Skeletal muscle tissue (tissue), 4 donors: ENCODE results near the gene NLRP3. TPM values are rescaled to one million over a fixed set of nuclear protein-coding genes. Genes with fewer than 3 reads are reported as not detected.
"Not testable (repeated sequence)": the region's sequence is repeated elsewhere in the genome, so short reads cannot be mapped to it uniquely, and the experiment has no call there.

Source experiments
- H3K27ac ChIP-seq: one replicate; pipeline ENCODE4 v1.7.0; 2013; ENCODE audit warnings: mild to moderate bottlenecking, low read depth, low read length, inconsistent platforms
- H3K27me3 ChIP-seq, 3 donors: one replicate each; pipeline ENCODE4 v1.7.0; 2013; ENCODE audit warnings: low read length in 3 of 3; ENCODE audit not compliant: control insufficient read depth in 3 of 3, insufficient read depth in 3 of 3
- H3K36me3 ChIP-seq, 3 donors: one replicate each; pipeline ENCODE4 v1.7.0; 2013; ENCODE audit warnings: low read length in 3 of 3; ENCODE audit not compliant: control insufficient read depth in 3 of 3, insufficient read depth in 3 of 3
- H3K4me1 ChIP-seq, 3 donors: one replicate each; pipeline ENCODE4 v1.7.0; 2013; ENCODE audit warnings: low read length in 3 of 3, mild to moderate bottlenecking in 3 of 3; ENCODE audit not compliant: control insufficient read depth in 3 of 3, insufficient read depth in 3 of 3
- H3K4me3 ChIP-seq, 3 donors: one replicate each; pipeline ENCODE4 v1.7.0; 2013; ENCODE audit warnings: low read length in 3 of 3
- H3K9ac ChIP-seq, 3 donors: one replicate each; pipeline ENCODE4 v1.7.0; 2013; ENCODE audit warnings: low read length in 3 of 3, mild to moderate bottlenecking in 3 of 3, moderate library complexity in 2 of 3, low read depth in 1 of 3
- H3K9me3 ChIP-seq, 3 donors: one replicate each; pipeline ENCODE4 v1.7.0; 2013; ENCODE audit warnings: low read length in 3 of 3; ENCODE audit not compliant: control insufficient read depth in 3 of 3
- total RNA-seq: library from RNA; depleted of rRNA; stranded (reverse); fragments of >200 nt; gene quantifications from one replicate; pipeline ENCODE4 v1.2.3, GENCODE V29; 2014
- donor health status: Osteomylitis.

Gene NLRP3
- total RNA-seq, 1 donor from 2014 or later: 5.2 TPM

- H3K27me3 ChIP-seq: no peaks in the 10 kb centered on the region
- peak overlapping the region; percentile 23 to 46 (median 41) for H3K4me3 ChIP-seq
- H3K27ac ChIP-seq: no peak overlapping the region
Observed at GRCh38 chr1:247390116-247390791, 25.7 kb upstream of the NLRP3 start.

GRCh38 chr1:247390996-247391395, 25.0 kb upstream of the NLRP3 start:
- no peak overlapping the region for H3K9ac ChIP-seq
- H3K27ac ChIP-seq: no peak overlapping the region
- H3K27me3 ChIP-seq: no peaks in the 10 kb centered on the region
- H3K36me3 ChIP-seq: no peaks in the 10 kb centered on the region
- H3K9me3 ChIP-seq: no peaks in the 10 kb centered on the region
- no peak overlapping the region for H3K4me3 ChIP-seq
- H3K4me1 ChIP-seq: no peaks in the 10 kb centered on the region

More at GRCh38 chr1:247390116-247390791, 25.7 kb upstream of the NLRP3 start:
- Histone ChIP-seq H3K9me3 (no peaks in the 10 kb centered on the region), H3K36me3 (no peaks in the 10 kb centered on the region), H3K4me1 (no peaks in the 10 kb centered on the region), H3K9ac (no peak overlapping the region)

DNA sequence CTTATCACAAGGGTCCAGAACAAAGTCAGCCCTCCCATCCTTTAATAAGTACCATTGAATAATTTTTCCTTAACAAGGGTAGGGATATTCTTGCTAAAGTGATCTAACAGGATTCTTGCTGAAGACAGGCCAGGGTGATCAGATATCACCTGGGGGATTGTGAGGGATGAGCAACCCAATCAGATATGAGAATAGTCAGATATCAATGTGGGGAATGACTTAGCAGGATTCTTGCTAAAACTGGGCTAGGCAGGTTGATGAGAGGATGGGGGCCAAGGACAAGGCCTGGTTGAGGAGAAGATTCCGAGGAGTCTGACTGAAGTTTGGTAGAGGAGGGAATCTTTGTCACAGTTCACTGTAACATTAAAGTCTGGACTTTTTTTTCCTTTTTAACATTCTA, 23.9 kb upstream of the NLRP3 start:
- Histone ChIP-seq H3K9me3 (no peaks in the 10 kb centered on the region), H3K4me3 (no peak overlapping the region), H3K27ac (no peak overlapping the region), H3K36me3 (no peaks in the 10 kb centered on the region), H3K27me3 (no peaks in the 10 kb centered on the region), H3K4me1 (no peaks in the 10 kb centered on the region), H3K9ac (no peak overlapping the region)

DNA sequence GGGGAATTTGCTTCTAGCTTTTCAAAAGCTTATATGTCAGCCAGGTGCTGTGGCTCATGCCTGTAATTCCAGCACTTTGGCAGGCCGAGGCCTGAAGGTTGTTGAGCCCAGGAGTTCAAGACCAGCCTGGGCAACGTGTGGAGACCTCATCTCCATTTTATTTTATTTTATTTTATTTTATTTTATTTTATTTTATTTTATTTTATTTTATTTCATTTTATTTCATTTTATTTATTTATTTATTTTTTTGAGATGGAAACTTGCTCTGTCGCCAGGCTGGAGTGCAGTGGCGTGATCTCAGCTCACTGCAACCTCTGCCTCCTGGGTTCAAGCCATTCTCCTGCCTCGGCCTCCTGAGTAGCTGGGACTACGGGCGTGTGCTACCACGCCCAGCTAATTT, 20.9 kb upstream of the NLRP3 start:
- not testable (repeated sequence) for H3K27me3 ChIP-seq, H3K4me1 ChIP-seq, H3K9ac ChIP-seq, H3K4me3 ChIP-seq, H3K27ac ChIP-seq, H3K9me3 ChIP-seq, H3K36me3 ChIP-seq

- no peaks in the 10 kb centered on the region for H3K27me3 ChIP-seq
- H3K9ac ChIP-seq: no peak overlapping the region
- H3K4me3 ChIP-seq: no peak overlapping the region
- H3K4me1 ChIP-seq: no peaks in the 10 kb centered on the region
- no peaks in the 10 kb centered on the region for H3K9me3 ChIP-seq
- H3K36me3 ChIP-seq: no peaks in the 10 kb centered on the region
- no peak overlapping the region for H3K27ac ChIP-seq
Observed at GRCh38 chr1:247400685-247401084, 15.3 kb upstream of the NLRP3 start.

GRCh38 chr1:247401310-247402119, 14.5 kb upstream of the NLRP3 start:
- Histone ChIP-seq H3K36me3 (no peaks in the 10 kb centered on the region), H3K9me3 (peaks cover 0 to 6% (median 0%) of the 10 kb centered on the region in 3 donors), H3K27ac (no peak overlapping the region), H3K27me3 (no peaks in the 10 kb centered on the region), H3K4me3 (no peak overlapping the region), H3K4me1 (no peaks in the 10 kb centered on the region), H3K9ac (no peak overlapping the region)

GRCh38 chr1:247402120-247402675, 13.8 kb upstream of the NLRP3 start:
- Histone ChIP-seq H3K4me3 (no peak overlapping the region), H3K27me3 (no peaks in the 10 kb centered on the region), H3K27ac (no peak overlapping the region), H3K4me1 (no peaks in the 10 kb centered on the region), H3K36me3 (no peaks in the 10 kb centered on the region), H3K9me3 (peaks cover 0 to 6% (median 0%) of the 10 kb centered on the region in 3 donors), H3K9ac (no peak overlapping the region)

DNA sequence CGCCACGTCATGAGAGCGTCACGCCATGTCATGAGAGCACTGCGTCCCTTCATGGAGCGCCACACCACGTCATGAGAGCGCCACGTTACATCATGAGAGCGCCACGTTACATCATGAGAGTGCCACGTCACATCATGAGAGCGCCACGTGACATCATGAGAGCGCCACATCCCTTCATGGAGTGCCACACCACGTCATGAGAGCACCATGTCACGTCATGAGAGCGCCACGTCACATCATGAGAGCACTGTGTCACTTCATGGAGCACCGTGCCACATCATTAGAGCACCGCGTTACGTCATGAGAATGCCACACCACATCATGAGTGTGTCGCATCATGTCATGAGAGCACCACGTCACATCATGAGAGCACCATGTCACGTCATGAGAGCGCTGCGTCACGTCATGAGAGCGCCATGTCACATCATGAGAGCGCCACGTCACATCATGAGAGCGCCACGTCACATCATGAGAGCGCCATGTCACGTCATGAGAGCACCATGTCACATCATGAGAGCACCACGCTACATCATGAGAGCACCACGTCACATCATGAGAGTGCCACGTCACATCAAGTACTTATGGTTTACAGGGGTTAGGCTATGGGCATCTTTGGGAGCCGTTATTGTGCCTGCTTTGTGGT, 9.8 kb upstream of the NLRP3 start:
- no peaks in the 10 kb centered on the region for H3K4me1 ChIP-seq
- no peak overlapping the region for H3K9ac ChIP-seq
- H3K27ac ChIP-seq: no peak overlapping the region
- no peaks in the 10 kb centered on the region for H3K27me3 ChIP-seq
- H3K9me3 ChIP-seq: peaks cover 0 to 6% (median 0%) of the 10 kb centered on the region in 3 donors
- no peak overlapping the region for H3K4me3 ChIP-seq
- H3K36me3 ChIP-seq: no peaks in the 10 kb centered on the region

DNA sequence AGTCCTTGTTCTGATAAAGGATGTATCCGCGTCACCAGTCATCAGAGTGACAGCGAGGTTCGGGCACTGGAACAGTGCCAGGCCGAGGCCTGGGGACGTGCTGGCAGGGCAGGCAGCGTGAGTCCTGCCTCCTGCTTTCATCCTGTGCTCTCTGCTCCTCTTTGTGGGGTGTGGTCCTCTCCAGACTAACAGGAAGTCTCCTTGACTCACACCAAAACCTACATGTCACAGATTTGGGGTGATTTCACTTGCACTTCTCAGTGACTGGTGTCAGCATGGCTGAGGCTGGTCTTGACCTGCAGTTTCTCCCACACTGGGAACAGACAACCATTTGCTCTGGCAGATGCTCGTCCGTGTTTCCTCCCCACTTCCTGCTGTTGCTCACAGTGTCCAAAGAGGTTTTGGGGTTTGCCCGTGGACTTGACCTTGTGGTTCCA, 8.8 kb upstream of the NLRP3 start:
- Histone ChIP-seq H3K27ac (no peak overlapping the region), H3K9me3 (peaks cover 0 to 6% (median 0%) of the 10 kb centered on the region in 3 donors), H3K4me1 (no peaks in the 10 kb centered on the region), H3K9ac (no peak overlapping the region), H3K36me3 (no peaks in the 10 kb centered on the region), H3K27me3 (no peaks in the 10 kb centered on the region), H3K4me3 (no peak overlapping the region)
